Left colon (tissue), 2 donors: ENCODE results near the gene BTN2A1. TPM values are rescaled to one million over a fixed set of nuclear protein-coding genes. Genes with fewer than 3 reads are reported as not detected.
A peak's percentile ranks its signal among the peaks of the same experiment; 100 is the strongest.
"Not testable (repeated sequence)": the region's sequence is repeated elsewhere in the genome, so short reads cannot be mapped to it uniquely, and the experiment has no call there.

Experiments used
- ATAC-seq: fragments of 200-7000 bp; cut with Tn5 transposase; one replicate; pipeline ENCODE4 v1.9.1; 2020; ENCODE audit warnings: mild to moderate bottlenecking, moderate library complexity
- DNase-seq, 2 donors: peaks; one replicate each; pipeline ENCODE4 v3.0.0-alpha.2; 2020
- intact Hi-C, 2 donors: fragments of 100-400 bp; cut with DNase I in 1 of 2; cut with micrococcal nuclease in 1 of 2; formaldehyde crosslinking; loops; one replicate each; pipeline versions ENCODE4 v1.11.2 to v1.14.0; 2022; cut with DNase I, micrococcal nuclease
- total RNA-seq, 2 donors: library from RNA; stranded (reverse); fragmentation: NEBNext Ultra II Directional; extraction: Animal tissue kit (Norgen Biotek cat#: 25700); gene quantifications; one replicate each; pipeline ENCODE4 v1.2.1, GENCODE V29; 2021
- donor health status: DM: no; HTN: no; CAD: no.
- donor health status: DM: yes; HTN: yes; CAD: no.

The BTN2A1 gene
- total RNA-seq, 2 donors from 2014 or later: 19.8 to 25.7 TPM

DNA sequence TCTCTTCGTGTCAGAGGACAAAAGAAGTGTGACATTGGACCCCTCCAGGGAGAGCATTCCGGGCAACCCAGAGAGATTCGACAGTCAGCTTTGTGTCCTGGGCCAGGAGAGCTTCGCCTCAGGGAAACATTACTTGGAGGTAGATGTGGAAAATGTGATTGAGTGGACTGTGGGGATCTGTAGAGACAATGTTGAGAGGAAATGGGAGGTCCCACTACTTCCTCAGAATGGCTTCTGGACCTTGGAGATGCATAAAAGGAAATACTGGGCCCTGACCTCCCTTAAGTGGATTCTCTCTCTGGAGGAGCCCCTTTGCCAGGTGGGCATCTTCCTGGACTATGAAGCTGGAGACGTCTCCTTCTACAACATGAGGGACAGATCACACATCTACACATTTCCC, 27.0 kb upstream of the BTN2A1 start:
- intact Hi-C loops: no loop called here
- no peak for DNase-seq
- no peak for ATAC-seq

DNA sequence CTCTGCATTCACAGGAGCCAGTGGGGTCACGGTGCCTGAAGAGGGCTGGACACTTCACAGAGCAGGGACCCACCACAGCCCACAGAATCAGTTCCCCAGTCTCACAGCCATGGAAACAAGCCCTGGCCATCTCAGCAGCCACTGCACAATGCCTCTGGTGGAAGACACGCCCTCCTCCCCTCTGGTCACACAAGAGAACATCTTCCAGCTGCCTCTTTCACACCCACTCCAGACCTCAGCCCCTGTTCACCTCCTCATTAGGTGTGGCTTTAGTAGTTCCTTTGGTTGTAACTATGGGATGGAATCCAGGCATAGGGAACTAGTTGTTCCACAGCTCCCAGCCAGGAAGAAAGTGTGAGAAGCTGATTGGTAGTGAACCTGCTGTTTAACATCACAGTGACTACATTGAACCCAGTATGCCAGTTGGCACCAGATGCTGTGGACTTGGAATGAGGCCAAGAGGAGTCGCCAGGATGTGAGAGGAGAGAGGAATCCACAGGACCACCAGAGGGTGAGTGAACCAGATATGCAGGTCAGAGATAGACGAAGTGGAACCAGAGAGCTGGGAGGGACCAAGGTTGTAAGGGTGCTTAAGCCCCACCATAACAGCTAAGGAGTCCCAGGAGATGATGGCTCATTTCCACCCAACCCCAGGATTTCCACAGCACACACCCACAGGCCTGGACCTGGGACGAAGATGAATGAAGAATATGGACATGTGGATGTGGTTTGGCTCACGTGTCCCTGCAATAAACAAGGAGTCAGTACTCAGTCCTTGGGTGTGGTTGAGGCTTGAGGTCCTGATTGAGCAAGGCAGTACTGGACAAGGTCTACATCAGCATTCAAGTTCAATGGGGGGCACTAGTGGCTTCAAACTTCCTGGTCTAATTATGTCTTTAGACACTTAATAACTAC, 26.2 kb upstream of the BTN2A1 start:
- ATAC-seq (no peak), DNase-seq (no peak)
- intact Hi-C loops: no loop called here

DNA sequence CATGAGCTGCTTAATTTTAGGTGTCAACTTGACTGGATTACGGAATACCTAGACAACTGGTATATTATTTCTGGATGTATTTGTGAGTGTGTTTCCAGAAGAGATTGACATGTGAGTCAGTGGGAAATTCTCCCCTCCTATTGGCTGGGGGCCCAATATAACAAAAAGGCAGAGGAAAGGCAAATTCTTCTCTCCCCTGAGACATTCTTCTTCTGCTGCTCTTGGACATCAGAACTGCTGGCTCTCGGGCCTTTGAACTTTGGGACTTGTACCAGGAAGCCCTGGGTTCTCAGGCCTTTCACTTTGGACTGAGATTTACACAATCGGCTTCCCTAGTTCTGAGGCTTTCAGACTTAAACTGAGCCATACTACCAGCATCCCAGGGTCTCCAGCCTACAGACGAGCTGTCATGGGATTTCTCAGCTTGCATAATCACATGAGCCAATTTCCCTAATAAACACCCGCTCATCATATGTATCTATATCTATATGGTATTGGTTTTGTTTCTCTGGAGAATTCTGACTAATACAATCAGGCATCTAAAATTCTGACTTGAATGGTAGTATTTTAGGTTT, 25.0 kb upstream of the BTN2A1 start:
- intact Hi-C loops: no loop called here
- DNase-seq (no peak), ATAC-seq (no peak)

DNA sequence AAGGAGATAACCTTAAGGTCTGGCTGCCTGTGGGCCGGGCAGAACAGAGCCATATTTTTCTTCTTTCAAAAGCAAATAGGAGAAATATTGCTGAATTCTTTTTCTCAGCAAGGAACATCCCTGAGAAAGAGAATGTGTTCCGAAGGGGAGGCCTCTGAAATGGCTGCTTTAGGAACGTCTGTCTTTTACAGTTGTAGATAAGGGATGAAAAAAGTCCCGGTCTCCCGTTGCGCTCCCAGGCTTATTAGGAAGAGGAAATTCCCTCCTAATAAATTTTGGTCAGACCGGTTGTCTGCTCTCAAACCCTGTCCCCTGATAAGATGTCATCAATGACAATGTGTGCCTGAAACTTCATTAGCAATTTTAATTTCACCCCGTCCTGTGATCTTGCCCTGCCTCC, 24.1 kb upstream of the BTN2A1 start:
- ATAC-seq, DNase-seq, intact Hi-C loops: not testable (repeated sequence)

DNA sequence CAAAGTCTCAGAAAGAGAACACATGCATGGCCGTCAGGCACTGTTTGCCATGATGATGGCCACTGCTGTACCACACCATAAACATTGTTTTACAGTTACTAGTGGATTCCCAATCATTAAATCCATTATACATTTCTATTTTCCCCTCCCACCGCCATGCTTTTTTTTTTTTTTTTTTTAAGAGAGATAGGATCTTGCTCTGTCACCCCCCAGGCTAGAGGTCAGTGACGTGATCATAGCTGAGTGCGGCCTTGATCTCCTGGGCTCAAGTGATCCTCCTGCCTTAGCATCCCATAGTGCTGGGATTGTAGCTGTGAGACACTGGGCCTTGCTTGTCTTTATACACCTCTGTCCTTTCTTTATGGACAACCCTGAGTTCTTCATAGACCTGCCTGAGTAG, 21.7 kb upstream of the BTN2A1 start:
- DNase-seq (no peak), ATAC-seq (no peak)
- intact Hi-C loops: no loop called here

DNA sequence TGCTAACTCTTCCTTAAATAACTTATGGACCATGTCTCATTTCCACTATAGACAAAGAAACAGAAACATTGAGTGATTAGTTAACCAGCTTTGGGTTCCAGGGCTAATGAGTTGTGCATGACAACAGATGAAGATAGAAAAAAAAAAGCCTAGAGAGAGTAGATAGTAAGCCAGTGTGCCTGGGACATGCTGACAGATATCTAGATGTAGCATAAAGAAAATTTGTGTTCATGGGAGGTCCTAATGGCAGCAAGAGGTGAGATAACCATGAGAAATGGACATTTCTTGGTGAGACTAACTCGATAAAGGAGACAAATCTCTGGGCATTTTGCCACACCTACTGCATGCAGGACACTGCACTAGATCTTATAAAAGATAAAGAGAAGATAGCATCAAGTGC, 20.2 kb upstream of the BTN2A1 start:
- DNase-seq: no peak
- ATAC-seq: no peak
- intact Hi-C loops: no loop called here

DNA sequence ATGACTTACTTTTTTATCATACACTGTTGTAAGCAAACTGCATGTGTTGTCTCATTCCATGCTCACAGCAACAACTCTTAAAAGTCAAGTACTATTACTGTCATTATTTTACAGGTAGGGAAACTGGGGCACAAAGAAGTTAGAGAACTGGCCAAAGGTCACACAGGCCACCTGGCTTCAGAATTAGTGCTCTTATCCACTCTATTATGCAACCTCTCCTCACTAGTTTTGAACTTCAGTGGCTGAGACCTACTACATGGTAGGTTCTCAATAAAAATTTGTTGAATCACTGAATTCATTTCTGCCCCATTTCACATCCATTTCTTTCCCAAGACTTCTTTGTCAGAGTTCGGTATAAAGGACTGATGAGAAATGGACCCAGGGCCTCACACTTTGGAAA, 19.8 kb upstream of the BTN2A1 start:
- intact Hi-C loops: no loop called here
- DNase-seq (no peak), ATAC-seq (no peak)

DNA sequence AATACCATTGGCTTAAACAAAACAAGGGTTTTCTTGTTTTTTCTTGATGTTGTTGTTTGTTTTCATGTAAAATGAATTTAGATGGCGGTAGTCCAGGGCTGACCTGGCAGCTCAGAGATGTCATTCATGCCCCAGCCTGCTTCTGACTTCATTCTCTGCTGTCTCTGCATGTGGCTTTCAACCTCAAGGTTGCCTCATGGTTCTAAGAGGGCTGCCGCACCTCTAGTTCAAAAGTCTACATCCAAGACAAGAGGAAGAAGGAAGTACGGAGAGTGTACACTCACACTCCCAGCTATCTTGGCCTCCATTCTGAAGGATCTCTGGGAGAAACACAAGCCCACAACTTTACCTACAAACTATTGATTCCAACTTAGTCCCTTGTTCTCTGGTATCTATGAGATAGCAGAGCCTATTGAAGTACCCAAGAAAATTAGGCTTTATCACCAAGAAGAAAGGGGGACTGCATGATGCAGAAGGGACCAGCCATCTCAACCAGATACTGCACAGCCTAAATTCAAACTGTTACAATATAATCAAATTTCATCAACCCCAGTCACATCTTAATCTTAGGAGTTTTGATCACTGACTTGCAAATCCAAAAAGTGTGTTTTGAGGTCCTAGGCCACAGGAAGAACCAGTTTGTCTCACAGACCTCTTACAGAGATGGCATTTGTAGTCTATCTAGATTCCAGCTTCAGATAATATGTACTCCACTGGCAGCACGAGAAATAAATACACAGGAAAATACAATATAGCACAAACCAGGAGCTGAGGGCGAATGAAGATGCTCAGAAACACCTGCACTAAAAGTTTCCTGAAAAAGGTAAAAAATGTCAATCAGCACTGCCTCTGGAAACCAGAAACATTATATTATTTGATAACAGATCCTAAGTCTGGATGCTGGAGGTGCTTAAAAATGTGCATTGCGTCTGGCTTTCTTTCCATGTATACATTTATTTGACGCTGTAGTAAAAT, 18.3 kb upstream of the BTN2A1 start:
- peak; percentile 45 for ATAC-seq
- no peak for DNase-seq
- intact Hi-C loops: no loop called here

DNA sequence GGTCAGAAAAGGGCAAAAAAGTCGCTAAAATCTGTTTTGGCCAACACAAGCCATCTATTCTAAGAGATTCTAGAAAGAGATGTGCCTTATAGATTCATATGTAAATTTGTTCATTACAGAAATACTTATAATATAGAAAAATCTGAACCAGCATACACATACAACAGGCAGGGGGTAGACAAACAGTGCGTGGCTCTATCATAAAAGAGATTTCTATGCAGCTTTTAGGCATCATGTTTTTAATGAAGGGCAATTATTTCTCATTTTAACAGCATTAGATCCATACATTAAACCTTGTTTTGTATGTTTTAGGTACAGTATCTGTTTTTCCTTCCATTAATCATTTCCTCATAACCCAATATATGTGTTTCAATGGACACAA, 16.8 kb upstream of the BTN2A1 start:
- DNase-seq (no peak), ATAC-seq (no peak)
- intact Hi-C loops: no loop called here

DNA sequence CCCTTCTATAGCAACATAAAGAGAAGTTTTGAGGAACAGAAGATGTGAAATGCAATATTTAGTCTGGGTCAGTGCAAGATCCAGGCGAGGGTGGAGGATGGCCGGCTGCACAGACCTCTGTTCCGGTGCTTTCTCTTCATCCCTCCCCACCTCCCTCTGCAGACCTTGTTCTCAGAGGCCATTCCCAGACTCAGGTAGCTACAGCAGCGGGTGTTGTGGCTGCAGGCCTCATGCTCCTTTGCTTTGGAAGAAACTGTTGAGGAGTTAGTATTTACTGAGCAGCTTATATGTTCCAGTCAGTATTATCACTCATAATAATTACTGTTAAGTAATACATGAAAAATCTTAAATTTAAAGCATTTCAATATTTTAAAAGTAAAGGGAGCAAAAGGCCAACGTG, 15.8 kb upstream of the BTN2A1 start:
- intact Hi-C loops: no loop called here
- ATAC-seq (no peak), DNase-seq (no peak)

DNA sequence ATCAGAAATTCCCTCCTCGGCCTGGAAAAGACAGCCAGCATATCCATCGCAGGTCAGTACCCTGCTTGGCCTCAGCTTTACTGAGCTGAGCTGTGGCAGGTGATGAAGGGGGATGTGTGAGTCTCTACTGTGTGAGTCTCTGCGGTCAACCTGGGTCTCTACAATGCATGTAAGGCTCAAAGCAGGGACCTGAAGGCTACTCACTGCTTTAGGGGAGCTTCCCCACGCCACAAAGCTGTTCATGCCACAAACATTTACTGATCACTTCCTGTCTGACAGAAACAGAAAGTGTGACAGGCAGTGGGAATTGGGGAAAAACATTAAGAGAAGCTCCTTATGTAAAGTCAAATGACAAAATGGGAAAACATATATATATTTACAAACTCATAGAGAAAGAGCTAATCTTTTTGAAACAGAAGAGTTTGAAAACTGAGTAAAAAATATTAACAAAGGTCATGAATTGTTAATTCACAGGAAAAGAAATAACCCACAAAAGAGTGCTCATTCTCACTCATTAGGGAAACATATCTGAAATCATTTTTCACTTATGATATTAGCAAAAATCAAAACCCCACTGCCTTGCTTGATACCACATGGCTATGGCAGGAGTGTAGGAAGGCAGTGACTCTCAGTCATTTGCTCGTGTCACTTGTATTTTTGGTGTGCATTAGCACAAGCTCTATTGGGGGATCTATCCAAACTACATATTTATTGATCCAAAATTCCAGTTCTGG, 11.7 kb upstream of the BTN2A1 start:
- ATAC-seq: no peak
- DNase-seq: no peak
- intact Hi-C loops: no loop called here

DNA sequence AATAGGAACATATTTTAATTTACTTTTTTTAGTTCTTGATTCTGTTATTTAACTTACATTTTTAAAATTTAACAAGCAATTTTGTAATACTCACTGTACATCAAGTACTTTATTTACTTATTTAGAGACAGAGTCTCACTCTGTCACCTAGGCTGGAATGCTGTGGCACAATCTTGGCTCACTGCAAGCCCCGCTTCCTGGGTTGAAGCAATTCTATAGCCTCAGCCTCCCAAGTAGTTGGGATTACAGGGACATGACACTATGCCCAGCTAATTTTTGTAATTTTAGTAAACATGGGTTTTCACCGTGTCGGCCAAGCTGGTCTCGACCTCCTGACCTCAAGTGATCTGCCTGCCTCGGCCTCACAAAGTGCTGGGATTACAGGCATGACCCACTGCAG, 10.5 kb upstream of the BTN2A1 start:
- DNase-seq (no peak), ATAC-seq (no peak)
- intact Hi-C loops: no loop called here

DNA sequence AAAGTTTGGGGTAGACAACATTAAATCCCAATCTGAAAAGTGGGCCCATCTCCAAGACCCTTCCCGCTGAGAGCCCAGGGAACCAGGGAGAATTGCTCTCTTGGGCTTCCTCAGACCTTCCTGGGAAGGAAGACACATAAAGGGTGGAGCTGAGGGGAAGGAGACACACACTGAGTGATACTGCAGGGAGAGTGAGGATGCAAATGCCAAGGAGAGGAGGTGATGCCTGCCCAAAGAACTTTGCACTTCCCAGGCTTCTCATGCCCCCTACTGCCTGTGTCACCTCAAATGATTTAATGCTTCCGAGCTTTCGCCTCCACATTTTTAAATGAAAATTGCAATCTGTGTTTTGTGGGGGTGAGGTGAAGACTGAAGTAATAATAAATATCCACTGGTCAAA, 7.5 kb upstream of the BTN2A1 start:
- DNase-seq: no peak
- intact Hi-C loops: no loop called here
- ATAC-seq: no peak

DNA sequence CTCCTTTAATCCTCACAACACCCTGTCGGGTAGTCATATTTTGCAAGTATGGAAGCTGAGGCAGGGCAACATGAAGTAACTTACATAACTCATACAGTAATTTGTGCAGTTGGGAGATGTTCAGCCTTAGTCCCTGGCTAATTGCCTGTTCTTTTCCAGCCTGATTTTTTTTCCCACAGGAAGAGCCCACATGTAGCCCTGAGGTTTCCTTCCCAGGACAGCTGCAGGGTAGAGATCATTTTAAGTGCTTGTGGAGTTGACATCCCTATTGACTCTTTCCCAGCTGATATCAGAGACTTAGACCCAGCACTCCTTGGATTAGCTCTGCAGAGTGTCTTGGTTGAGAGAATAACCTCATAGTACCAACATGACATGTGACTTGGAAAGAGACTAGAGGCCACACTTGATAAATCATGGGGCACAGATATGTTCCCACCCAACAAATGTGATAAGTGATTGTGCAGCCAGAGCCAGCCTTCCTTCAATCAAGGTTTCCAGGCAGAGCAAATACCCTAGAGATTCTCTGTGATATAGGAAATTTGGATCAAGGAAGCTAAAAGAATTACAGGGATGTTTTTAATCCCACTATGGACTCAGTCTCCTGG, 5.0 kb upstream of the BTN2A1 start:
- ATAC-seq: no peak
- intact Hi-C loops: no loop called here
- no peak for DNase-seq

DNA sequence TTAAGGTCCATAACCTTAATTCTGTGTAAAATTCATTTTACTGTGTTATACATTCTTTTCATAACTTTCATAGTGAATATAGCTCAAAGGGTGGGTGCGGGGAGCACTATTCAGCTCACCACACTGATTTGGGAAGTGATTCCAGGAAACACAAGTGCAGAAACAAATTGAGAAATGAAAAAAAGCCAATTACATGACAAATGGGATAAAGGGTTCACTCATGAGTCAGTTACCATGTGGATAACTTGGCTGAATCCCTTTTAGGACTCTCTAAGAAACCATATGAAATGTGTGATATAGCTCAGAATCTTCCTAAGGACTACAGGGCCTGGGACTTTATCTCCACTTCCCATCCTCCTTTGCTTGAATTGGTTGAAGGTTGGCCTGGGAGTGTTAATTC, 3.1 kb upstream of the BTN2A1 start:
- ATAC-seq (no peak), DNase-seq (no peak)
- intact Hi-C loops: no loop called here

DNA sequence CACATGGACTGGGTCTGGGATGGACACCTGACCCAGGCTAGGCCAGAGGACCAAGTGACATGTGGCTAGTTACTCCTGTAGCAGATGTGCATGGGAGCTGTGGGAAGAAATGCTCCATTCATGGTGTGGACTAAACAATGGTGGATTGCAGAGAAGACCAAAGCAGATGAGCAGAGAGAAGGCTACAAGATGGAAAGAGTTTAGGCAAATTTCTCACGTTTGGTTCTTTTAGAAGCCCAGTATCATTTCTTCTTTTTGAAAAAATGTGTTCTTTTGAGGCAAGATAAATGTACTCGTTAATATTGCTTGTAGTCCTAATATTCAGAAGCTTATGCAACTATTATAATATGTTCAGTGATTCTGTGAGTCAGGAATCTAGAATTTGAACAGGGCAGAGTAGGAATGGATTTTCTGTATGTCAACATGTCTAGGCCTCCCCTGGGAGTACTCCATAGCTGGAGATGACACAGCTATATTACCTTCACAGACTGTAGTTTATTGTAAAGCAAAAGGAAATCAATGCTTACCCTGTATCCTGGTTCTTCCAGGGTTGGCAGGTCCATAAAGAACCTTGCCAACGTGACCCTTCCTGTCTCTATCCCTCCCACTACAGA, 2.3 kb upstream of the BTN2A1 start:
- DNase-seq: no peak
- no peak for ATAC-seq
- intact Hi-C loops: no loop called here

DNA sequence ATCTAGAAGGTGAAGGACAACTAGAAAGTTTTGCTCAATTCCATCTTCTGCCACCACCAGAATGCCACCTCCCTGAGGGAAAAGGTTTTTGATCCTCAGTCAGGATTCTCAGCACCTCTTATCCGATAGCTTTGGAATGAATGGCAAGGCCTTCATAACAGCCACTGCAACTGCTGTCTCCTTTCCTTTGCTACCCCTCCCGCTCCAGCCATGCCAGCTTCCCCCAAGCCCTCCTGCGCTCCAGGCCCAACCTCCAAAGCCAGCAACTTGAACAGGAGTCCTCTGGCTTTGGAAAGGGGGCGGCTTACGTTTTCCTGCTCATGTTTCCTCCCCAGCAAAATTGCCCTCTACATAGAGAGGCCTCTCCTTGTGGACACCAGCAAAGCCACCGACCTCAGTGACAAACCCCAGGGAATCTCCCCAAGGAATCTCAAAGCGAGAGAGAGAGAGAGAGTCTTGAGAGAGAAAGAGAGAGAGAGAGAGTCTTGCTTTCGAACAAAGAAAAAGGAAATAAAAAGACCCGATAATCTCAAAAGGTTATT, 420 bp upstream of the BTN2A1 start:
- intact Hi-C loops: no loop called here
- ATAC-seq: peak; percentile 53
- no peak for DNase-seq
